Spleen (tissue), 11 donors: ENCODE measurements around the gene IGSF21. TPM values are rescaled to one million over a fixed set of nuclear protein-coding genes. Genes with fewer than 3 reads are reported as not detected.
A peak's percentile ranks its signal among the peaks of the same experiment; 100 is the strongest.

Experiments
- DNase-seq: peaks from one replicate; pipeline ENCODE4 v3.0.0-alpha.2; 2020
- H3K27ac ChIP-seq, 8 donors: fragments of 200-600 bp; sonication (generic) in 7 of 8; 1 replicate in 4 of 8; 2 replicates in 4 of 8; pipeline versions ENCODE4 v1.5.0 to v1.8.0; 2016 to 2021; ENCODE audit warnings: inconsistent platforms in 4 of 8, mild to moderate bottlenecking in 4 of 8, moderate library complexity in 1 of 8
- H3K27me3 ChIP-seq, 7 donors: fragments of 200-600 bp; sonication (generic) in 6 of 7; replicated peaks in 1 of 7; 1 replicate in 4 of 7; 2 replicates in 3 of 7; pipeline versions ENCODE4 v1.5.0 to v1.8.0; 2016 to 2021; ENCODE audit warnings: inconsistent platforms in 3 of 7, mild to moderate bottlenecking in 1 of 7
- H3K36me3 ChIP-seq, 6 donors: fragments of 200-600 bp; sonication (generic) in 5 of 6; 1 replicate in 4 of 6; 2 replicates in 2 of 6; pipeline versions ENCODE4 v1.5.0 to v1.8.0; 2016 to 2021; ENCODE audit warnings: inconsistent platforms in 2 of 6
- H3K4me1 ChIP-seq, 6 donors: fragments of 200-600 bp; sonication (generic) in 5 of 6; 1 replicate in 3 of 6; 2 replicates in 3 of 6; pipeline versions ENCODE4 v1.5.0 to v1.8.0; 2016 to 2021; ENCODE audit warnings: inconsistent platforms in 3 of 6
- H3K4me3 ChIP-seq, 8 donors: fragments of 200-600 bp; sonication (generic) in 7 of 8; 1 replicate in 4 of 8; 2 replicates in 4 of 8; pipeline versions ENCODE4 v1.5.0 to v1.8.0; 2016 to 2021; ENCODE audit warnings: inconsistent platforms in 4 of 8, mild to moderate bottlenecking in 4 of 8, moderate library complexity in 2 of 8
- H3K9me3 ChIP-seq, 8 donors: fragments of 200-600 bp; sonication (generic) in 7 of 8; 1 replicate in 4 of 8; 2 replicates in 4 of 8; pipeline versions ENCODE4 v1.5.0 to v1.8.0; 2016 to 2021; ENCODE audit warnings: inconsistent platforms in 4 of 8
- POLR2A ChIP-seq, 3 donors: fragments of 450-650 bp; IDR thresholded peaks; one replicate each; pipeline ENCODE4 v1.5.1; 2017; ENCODE audit warnings: antibody characterized with exemption in 3 of 3, mild to moderate bottlenecking in 1 of 3
- POLR2AphosphoS5 ChIP-seq, 3 donors: sonication (generic); formaldehyde crosslinking; IDR thresholded peaks; one replicate each; pipeline ENCODE4 v1.5.1; 2017; ENCODE audit warnings: antibody characterized with exemption in 3 of 3
- WGBS, 5 donors: extraction: QIAGEN DNeasy Blood & Tissue Kit in 3 of 5; methylation state at CpG; one replicate each; pipeline versions ENCODE4 v1.1.5 to v1.1.7; 2013 to 2018; 5-methylcytosine and 5-hydroxymethylcytosine counted together
- intact Hi-C: fragments of 100-400 bp; cut with DNase I; formaldehyde crosslinking; loops from one replicate; pipeline ENCODE4 v1.15.0; 2023; ENCODE audit warnings: low total_unique reads
- polyA plus RNA-seq, 3 donors: library from polyadenylated mRNA; stranded (reverse); fragments of 200-250 nt; gene quantifications; one replicate each; pipeline ENCODE4 v1.2.1, GENCODE V29; 2013
- total RNA-seq, 7 donors: library from RNA; depleted of rRNA in 3 of 7; stranded (reverse); fragments of >200 nt in 3 of 7; fragmentation: NEBNext Ultra II Directional in 4 of 7; extraction: Animal tissue kit (Norgen Biotek cat#: 25700) in 4 of 7; gene quantifications; one replicate each; pipeline versions ENCODE4 v1.1.0 to v1.2.1, GENCODE V29; 2016 to 2021
- TF ChIP-seq, protein P1 (sequence below), 11 experiments: fragments of 200-600 bp in 7 of 11; fragments of 450-650 bp in 4 of 11; sonication (generic) in 4 of 11; IDR thresholded peaks in 8 of 11; conservative IDR thresholded peaks in 3 of 11; 1 replicate in 7 of 11; 2 replicates in 4 of 11; pipeline versions ENCODE4 v1.4.0 to v1.8.0; 2016 to 2021; ENCODE audit warnings: antibody characterized with exemption in 11 of 11, inconsistent platforms in 4 of 11, mild to moderate bottlenecking in 1 of 11
- donor health status: healthy with polysubstance abuse.
- donor health status: DM: no; HTN: no; CAD: no; lungs with moderate emphysema.
- donor health status: DM: no; HTN: no; CAD: no.
- donor health status: Bipolar disorder and iron deficiency.
- donor health status: healthy.
- donor health status: DM: no; HTN: no; CAD: no.
- donor health status: DM: yes; HTN: yes; CAD: no.

The IGSF21 gene
- total and polyA plus RNA-seq, 10 donors = 1.6 to 35.0 (median 20.6) TPM

DNA sequence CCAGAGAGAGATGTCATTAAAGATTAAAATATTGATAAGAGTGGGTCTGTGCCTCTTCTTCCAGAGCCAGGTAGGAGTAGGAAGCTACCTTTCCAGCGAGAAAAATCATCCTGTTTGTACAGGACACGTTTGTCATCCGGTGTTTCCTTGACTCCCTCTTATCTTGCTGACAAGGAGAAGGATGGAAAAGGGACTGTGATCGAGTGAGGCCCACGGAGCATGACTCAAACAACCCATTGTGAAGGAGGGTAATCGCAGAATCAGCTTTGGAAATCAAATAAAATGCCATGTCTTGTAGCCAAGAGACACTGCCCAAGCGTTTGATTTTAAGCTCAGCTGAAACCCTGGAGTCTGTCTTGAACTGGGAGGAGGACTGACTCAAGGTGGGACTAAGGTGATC is 97.7 kb downstream of the IGSF21 start:
- Histone ChIP-seq H3K27ac (no peak overlapping the region), H3K9me3 (peaks cover 0 to 13% (median 4%) of the 10 kb centered on the region in 8 donors), H3K27me3 (peaks cover 0 to 57% (median 0%) of the 10 kb centered on the region in 7 donors), H3K4me3 (no peak overlapping the region), H3K4me1 (peaks cover 0 to 4% (median 0%) of the 10 kb centered on the region in 6 donors), H3K36me3 (no peaks in the 10 kb centered on the region)
- DNase-seq = no peak
- WGBS, 5 donors = 31 to 44% (median 37%) methylated on average over 7 of the region's 7 CpGs
- intact Hi-C loops = no loop called here
- TF ChIP-seq, protein P1, sequence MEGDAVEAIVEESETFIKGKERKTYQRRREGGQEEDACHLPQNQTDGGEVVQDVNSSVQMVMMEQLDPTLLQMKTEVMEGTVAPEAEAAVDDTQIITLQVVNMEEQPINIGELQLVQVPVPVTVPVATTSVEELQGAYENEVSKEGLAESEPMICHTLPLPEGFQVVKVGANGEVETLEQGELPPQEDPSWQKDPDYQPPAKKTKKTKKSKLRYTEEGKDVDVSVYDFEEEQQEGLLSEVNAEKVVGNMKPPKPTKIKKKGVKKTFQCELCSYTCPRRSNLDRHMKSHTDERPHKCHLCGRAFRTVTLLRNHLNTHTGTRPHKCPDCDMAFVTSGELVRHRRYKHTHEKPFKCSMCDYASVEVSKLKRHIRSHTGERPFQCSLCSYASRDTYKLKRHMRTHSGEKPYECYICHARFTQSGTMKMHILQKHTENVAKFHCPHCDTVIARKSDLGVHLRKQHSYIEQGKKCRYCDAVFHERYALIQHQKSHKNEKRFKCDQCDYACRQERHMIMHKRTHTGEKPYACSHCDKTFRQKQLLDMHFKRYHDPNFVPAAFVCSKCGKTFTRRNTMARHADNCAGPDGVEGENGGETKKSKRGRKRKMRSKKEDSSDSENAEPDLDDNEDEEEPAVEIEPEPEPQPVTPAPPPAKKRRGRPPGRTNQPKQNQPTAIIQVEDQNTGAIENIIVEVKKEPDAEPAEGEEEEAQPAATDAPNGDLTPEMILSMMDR (IDR thresholded peaks at IDR 0.05 in 8 of 11, conservative IDR thresholded peaks at IDR 0.05 in 3 of 11) = no peak
- TF ChIP-seq POLR2AphosphoS5 (IDR thresholded peaks at IDR 0.05) (no peak), POLR2A (IDR thresholded peaks at IDR 0.05) (no peak)

DNA sequence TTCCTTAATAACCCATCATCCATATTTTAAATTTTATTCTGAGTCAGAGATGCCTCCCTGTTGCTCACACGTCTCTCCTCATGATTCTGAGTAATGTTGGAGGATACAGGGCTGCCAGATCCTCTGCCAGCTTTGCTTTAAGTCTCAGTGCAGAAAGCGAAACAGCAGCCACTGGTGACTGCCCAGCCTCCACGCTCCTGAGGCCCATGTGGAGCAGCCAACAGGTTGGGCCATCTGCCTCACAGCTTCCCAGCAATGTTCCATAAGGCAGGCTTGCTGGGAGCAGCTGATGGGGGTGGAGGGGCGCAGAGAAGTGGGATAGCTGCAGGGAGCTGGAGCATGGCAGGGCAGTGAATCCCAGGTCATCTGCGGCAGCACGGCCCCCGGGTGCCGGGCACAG is 104.2 kb downstream of the IGSF21 start:
- 78 to 87% (median 86%) methylated on average over 8 of the region's 8 CpGs for WGBS, 5 donors
- peaks cover 0 to 4% (median 0%) of the 10 kb centered on the region in 6 donors for H3K4me1 ChIP-seq
- no peak for TF ChIP-seq POLR2A (IDR thresholded peaks at IDR 0.05)
- TF ChIP-seq POLR2AphosphoS5 (IDR thresholded peaks at IDR 0.05) = no peak
- TF ChIP-seq, protein P1 (IDR thresholded peaks at IDR 0.05 in 8 of 11, conservative IDR thresholded peaks at IDR 0.05 in 3 of 11) = no peak
- H3K9me3 ChIP-seq = peaks cover 0 to 7% (median 3%) of the 10 kb centered on the region in 8 donors
- no peaks in the 10 kb centered on the region for H3K36me3 ChIP-seq
- H3K4me3 ChIP-seq = no peak overlapping the region
- no peak for DNase-seq
- peaks cover 0 to 53% (median 0%) of the 10 kb centered on the region in 7 donors for H3K27me3 ChIP-seq
- no peak overlapping the region for H3K27ac ChIP-seq
- intact Hi-C loops = no loop called here

DNA sequence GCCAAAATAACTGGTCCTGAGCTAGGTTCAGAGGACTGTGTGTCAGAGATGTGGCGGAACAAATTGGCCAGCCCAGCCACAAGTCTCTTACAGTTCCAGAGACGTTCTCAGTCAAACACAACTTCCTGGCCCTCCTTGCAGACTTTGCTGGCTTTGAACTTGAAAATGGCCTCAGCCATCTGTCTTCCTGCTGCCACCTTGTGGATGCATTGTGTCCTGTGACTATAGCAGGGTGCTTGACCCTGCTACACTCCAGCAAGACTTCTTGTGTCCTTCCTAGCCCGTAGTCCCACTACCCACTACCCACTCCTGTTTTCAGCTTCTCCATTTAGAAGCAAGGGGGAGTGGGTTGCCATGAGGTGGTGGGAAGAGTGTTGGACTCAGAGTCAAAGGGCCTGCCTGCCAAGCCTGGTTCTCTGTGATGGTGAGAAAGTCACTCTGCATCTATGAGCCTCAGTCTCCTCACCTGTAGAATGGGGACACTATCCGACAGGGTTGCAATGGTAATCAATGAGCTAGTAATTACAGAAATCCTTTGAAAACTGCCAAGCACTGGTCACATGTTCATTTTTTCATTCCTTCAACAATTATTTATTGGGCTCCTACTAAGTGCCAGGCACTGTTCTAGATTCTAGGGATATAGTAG is 109.9 kb downstream of the IGSF21 start:
- no peak overlapping the region for H3K27ac ChIP-seq
- no peak for DNase-seq
- no peaks in the 10 kb centered on the region for H3K36me3 ChIP-seq
- WGBS, 5 donors = 55 to 71% (median 65%) methylated on average over 4 of the region's 4 CpGs
- TF ChIP-seq POLR2AphosphoS5 (IDR thresholded peaks at IDR 0.05) = no peak
- TF ChIP-seq, protein P1 (IDR thresholded peaks at IDR 0.05 in 8 of 11, conservative IDR thresholded peaks at IDR 0.05 in 3 of 11) = peak in 6 of 11 experiments; percentile 7 to 46 (median 14)
- H3K4me3 ChIP-seq = no peak overlapping the region
- no peaks in the 10 kb centered on the region for H3K4me1 ChIP-seq
- H3K9me3 ChIP-seq = peaks cover 0 to 30% (median 16%) of the 10 kb centered on the region in 8 donors
- H3K27me3 ChIP-seq = peaks cover 0 to 48% (median 0%) of the 10 kb centered on the region in 7 donors
- intact Hi-C loops = no loop called here

GRCh38 chr1:18229625-18230024 is 122.0 kb downstream of the IGSF21 start:
- Histone ChIP-seq H3K27me3 (peaks cover 0 to 58% (median 0%) of the 10 kb centered on the region in 7 donors), H3K27ac (no peak overlapping the region), H3K9me3 (peaks cover 0 to 31% (median 21%) of the 10 kb centered on the region in 8 donors), H3K4me1 (no peaks in the 10 kb centered on the region), H3K4me3 (no peak overlapping the region), H3K36me3 (no peaks in the 10 kb centered on the region)
- DNase-seq = no peak
- WGBS, 5 donors = 78 to 100% (median 89%) methylated on average over 1 of the region's 1 CpG
- TF ChIP-seq POLR2A (IDR thresholded peaks at IDR 0.05) (no peak), POLR2AphosphoS5 (IDR thresholded peaks at IDR 0.05) (no peak)
- TF ChIP-seq, protein P1 (IDR thresholded peaks at IDR 0.05 in 8 of 11, conservative IDR thresholded peaks at IDR 0.05 in 3 of 11) = no peak
- intact Hi-C loops = no loop called here
